AG08395 (cell line): Measurements from ENCODE around the gene ECE2.

Source experiments
- DNase-seq: peaks from one replicate; pipeline ENCODE4 v3.0.0; 2012; ENCODE audit warnings: mixed read lengths, low spot score

The ECE2 gene

GRCh38 chr3:184314700-184315542, 39.1 kb downstream of the ECE2 start:
- peak; percentile 85 for DNase-seq

DNA sequence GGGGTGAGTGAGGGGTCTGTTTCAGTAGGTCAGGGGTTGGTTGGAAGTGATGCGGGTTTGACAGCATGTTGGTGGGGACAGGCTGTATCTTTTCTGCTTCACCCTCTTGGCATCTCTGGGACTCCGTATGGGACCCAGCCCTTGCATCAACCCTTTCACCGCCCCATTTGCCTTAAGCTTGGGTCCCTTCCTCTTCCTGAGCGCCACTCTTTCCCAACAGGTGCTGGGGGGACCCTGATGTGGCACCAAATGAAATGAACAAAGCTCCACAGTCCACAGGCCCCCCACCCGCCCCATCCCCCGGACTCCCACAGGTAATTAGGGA, 39.7 kb downstream of the ECE2 start:
- no peak for DNase-seq

- no peak for DNase-seq
Measured at GRCh38 chr3:184315871-184316661, 40.2 kb downstream of the ECE2 start.

DNA sequence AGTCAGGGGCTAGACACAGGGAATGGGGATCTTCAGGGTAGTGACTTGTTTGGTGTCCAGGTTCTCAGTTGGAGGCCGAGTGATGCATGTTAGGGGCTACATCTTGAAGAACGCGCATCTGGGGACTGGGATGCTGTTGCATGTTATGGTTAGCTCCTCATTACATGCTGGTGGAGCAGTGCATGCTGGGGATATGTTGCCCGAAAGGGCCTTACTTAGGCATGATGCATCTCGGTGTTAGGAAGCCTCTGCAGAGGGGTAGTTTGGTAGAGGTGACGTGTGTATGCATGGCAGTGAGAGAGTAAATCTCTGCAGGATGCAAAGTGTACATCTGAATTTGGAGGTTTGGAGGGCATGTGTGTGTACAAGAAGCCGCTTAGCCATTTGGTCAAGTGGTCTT, 41.0 kb downstream of the ECE2 start:
- DNase-seq, result no peak

GRCh38 chr3:184317201-184317600, 41.4 kb downstream of the ECE2 start:
- no peak for DNase-seq

- DNase-seq, result peak; percentile 99
Measured at GRCh38 chr3:184320104-184320445, 44.3 kb downstream of the ECE2 start.

DNA sequence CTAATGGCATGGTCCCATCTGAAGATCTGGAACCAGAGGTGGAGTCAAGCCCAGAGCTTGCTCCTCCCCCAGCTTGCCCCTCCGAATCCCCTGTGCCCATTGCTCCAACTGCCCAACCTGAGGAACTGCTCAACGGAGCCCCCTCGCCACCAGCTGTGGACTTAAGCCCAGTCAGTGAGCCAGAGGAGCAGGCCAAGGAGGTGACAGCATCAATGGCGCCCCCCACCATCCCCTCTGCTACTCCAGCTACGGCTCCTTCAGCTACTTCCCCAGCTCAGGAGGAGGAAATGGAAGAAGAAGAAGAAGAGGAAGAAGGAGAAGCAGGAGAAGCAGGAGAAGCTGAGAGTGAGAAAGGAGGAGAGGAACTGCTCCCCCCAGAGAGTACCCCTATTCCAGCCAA, 45.8 kb downstream of the ECE2 start:
- DNase-seq, result no peak

- DNase-seq, result no peak
Measured at GRCh38 chr3:184322731-184323487, 47.1 kb downstream of the ECE2 start.

DNA sequence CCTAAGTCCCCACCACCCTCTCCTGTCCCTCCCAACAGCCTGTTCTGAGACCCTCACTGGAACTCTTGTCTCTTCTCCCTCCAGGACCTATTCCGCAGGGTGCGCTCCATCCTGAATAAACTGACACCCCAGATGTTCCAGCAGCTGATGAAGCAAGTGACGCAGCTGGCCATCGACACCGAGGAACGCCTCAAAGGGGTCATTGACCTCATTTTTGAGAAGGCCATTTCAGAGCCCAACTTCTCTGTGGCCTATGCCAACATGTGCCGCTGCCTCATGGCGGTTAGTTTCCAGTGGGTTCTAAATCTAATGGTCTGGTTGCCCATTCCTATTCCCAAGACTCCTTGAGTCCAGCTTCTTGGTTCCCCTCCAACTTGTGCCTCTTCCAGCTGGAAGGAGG, 47.9 kb downstream of the ECE2 start:
- no peak for DNase-seq

DNA sequence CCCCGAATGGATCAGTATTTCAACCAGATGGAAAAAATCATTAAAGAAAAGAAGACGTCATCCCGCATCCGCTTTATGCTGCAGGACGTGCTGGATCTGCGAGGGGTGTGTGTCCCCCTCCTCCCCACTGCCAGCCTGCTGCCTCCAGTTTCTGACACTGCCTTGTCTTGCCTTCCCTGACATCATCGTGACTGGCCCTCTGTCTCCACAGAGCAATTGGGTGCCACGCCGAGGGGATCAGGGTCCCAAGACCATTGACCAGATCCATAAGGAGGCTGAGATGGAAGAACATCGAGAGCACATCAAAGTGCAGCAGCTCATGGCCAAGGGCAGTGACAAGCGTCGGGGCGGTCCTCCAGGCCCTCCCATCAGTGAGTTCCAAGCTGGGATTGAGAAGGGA, 49.4 kb downstream of the ECE2 start:
- DNase-seq, result no peak

DNA sequence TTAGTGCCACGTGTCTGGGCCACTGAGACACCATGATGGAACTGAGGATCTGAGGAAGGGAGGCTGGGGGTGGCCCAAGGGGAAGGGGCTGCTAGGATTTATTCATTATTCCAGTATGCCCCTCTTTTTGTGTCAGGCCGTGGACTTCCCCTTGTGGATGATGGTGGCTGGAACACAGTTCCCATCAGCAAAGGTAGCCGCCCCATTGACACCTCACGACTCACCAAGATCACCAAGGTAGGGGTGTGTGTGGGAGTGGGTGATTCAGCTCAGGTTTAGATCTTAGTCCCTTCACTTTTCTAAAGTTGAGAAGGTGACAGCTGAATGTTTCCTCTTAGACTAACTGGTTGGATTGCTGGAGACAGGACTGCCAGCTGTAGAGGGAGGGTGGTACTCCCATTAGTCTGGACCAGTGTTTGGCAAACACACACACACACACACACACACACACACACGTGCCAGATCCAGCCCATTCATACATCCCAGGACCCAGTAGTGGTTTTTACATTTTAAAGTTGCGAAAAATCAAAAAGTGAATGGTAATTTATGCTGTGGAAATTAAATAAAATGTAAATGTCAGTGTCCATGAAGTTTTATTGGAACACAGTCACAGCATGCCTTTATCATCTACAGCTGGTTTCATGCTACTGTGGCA, 50.0 kb downstream of the ECE2 start:
- DNase-seq, result no peak

- DNase-seq, result no peak
Measured at GRCh38 chr3:184327171-184327570, 51.3 kb downstream of the ECE2 start.

DNA sequence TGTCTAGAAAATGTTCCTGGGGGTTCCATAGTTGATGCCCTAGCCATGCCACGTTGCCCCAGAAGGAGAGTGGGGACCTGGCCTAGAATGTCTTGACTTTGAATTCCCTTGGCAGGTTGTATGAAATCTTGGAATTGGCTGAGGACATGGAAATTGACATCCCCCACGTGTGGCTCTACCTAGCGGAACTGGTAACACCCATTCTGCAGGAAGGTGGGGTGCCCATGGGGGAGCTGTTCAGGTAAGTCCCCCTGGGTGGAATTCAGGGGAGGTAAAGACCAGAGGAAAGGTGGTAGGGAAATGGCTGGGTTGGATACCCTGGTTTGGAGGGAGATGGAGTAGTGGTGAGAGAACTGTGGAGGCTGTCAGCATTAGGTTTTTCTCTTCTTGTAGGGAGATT, 52.7 kb downstream of the ECE2 start:
- DNase-seq, result no peak

DNA sequence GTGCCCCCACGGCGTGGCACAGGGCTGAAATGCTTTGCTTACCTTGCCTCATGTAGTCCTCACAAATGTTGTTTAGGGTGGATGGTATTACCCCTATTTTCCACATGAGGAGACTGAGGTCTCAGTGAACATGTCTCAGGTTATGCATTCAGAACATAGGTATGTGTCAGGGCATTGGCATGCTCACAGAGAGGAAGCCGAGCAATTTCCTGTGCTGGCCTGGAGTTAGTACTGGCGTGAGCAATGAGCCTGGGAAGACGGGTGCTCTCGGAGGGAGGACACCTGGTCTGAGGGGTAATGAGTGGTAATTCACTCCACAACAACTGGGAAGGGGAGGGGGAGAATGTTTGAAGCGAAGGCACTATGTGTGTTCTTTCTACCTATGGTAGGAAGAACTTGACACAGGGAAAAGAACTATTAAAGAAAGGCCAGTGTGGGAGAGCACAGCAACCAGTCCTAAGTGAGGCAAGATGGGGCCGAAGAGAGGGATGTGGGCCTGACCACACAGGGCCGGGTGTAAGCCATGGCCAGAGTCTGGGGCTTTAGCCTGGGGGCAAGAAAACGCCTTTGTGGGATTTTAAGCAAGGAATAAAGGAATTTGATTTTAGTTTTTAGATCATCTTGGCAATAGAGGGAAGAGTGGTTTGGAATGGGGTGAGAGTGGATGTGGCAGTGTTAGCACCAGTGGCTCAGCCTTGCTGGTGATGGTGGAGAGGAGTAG, 56.7 kb downstream of the ECE2 start:
- peak; percentile 71 for DNase-seq

GRCh38 chr3:184333190-184333589, 57.4 kb downstream of the ECE2 start:
- DNase-seq, result no peak

GRCh38 chr3:184333700-184334099, 57.9 kb downstream of the ECE2 start:
- DNase-seq, result no peak

GRCh38 chr3:184334470-184335158, 58.8 kb downstream of the ECE2 start:
- peak; percentile 63 for DNase-seq

DNA sequence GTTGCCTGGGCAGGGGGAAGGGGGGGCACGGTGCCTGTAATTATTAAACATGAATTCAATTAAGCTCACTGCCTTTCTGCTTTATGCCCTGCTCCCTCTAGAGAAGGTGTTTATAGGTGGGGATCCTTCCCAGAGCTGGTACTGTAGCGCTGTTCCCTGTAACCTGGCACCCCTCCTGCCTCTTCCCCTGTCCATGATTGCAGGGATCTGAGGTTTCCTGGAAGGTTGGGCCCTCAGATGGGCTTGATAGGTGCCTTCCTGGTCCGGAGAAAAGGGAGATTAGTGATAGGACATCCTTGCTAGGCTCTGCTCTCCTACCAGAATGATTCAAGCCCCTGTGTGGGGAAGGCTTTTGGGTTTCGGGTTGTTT, 59.5 kb downstream of the ECE2 start:
- DNase-seq, result no peak

- DNase-seq, result peak; percentile 83
Measured at GRCh38 chr3:184335661-184336546, 60.1 kb downstream of the ECE2 start.
